NCI-H748 treated with DMSO at 0.1 percent for 48 hours (cell line): ENCODE data around the gene NEK3.
"Not testable (repeated sequence)": the region's sequence is repeated elsewhere in the genome, so short reads cannot be mapped to it uniquely, and the experiment has no call there.

ENCODE experiments used
- DNase-seq: peaks from one replicate; lab custom pipeline; 2025; lab: John Stamatoyannopoulos, UW

The NEK3 gene

DNA sequence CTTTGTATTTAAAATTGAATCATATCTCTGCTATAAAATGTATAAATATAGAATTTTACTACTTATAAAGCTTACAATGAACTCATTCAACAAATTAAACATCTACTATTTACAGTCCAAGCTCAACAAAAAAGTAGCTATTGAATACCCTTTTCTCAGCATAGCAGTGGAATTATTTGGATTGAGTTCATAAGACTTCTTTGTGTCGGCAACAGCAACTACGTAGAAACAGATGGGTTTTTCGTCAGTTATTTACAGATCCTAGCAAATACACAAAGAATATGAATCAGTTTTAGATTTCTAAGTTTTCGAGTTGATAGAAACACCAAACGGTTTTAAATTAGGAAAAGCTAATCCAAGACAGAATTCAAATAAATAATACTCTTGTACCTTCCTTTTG is 10.4 kb upstream of the NEK3 start:
- DNase-seq = no peak

DNA sequence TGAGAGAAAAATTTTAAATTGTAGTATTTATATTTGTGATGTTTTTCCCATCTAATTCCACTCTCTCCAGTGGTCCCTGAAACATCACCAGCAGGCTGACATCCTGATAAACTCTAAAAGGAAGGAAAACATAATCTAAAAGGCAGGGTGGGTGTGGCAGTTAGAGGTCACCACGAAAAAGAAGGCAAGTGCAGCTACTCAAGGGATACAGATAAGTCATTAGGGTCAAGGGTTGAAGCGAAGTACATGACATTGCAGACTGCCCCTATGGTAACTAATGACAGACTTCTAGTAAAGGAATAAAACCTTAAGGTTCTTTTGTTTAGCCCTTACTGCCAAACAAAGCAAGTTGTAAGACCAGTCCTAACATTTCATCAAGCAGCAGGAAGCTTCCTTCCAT is 6.0 kb upstream of the NEK3 start:
- no peak for DNase-seq

DNA sequence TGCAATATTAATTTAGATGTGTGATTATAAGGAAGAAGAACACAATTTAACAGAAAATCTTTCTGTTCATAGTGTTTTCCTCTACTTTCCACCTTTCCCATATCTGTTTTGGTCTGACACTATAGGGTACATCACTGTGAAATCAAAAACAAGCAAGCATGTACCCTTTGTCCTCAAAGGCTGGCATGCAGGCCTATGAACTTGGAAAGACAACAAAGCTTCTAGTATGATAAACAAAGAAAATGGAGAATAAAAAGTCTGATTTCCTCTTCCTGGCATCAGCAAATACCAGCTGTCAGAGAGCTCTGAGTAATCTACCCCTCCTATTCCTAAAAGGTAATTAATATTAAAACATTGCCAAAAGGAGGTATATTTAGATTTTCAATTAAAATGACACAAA is 5.6 kb upstream of the NEK3 start:
- DNase-seq = no peak

DNA sequence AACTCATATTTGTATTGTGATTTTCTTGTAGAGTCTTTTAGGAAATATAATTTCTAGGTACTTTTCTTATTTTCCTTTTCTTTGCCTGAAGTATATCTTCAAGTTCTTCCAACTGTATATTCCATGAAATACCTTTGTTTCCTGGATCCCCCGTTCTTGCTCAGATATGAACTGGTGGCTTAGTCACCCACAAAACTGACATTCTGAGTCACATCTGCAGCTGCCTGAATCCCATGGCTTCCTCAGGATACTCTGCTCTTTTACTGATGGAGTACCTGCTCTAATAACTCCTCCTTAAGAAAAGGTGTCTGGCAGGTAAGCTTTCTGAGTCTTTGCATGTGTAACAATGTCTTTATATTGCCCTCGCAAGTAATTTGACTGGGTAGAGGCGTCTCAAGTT is 4.5 kb upstream of the NEK3 start:
- DNase-seq = not testable (repeated sequence)

DNA sequence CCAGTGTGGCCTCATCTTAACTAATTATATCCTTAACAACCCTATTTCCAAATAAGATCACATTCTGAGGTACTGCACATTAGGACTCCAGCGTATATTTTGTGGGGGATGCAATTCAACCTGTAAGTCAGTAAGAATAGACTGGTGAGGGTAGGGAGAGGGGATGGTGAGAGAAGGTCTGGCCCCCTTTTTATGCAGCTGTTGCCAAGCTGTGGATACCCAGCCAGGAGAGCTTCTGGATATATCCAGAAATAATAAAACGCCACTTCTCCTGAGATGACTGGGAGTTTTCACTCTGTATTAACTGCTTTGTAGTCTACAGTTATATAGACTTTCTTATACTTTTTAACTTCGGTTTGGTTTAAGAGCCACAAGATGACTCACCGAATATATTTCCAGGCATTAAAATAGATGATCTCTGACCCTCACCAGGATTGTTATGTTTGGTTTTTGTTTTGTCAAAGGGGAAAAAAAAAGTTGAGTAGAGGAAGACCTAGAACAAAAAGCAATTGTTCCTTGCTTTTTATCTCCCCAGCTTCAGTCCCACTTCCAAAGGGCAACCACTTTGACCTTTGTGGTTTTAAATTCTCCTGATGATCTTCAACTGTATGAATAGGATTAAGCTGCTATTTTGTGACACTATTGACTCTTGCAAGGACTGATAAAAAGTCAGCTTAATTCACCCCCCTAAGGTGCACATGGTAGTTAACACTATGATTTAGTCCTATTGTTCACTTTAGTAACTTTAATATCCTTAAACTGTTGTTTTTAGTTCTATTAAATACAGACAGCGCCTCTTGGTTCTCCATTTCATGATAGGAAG is 3.1 kb upstream of the NEK3 start:
- no peak for DNase-seq

DNA sequence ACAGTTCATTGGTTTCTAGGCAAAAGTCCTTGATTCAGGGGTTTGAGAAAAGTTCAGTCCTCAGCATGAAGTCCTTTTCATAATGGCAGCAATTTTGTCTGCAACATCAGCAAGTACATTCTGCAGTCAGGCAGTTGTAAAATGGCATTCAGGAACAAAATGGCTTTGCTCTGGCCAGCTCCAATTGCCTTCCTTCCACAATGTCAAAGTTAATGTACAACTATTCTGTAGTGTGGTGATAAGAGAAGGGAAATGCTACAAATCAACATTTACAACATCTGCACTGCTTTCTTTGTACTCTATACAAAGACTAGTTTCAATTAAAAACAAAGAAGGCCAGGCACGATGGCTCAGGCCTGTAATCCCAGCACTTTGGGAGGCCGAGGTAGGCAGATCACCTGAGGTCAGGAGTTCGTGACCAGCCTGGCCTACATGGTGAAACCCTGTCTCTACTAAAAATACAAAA is 1.8 kb upstream of the NEK3 start:
- DNase-seq = no peak

DNA sequence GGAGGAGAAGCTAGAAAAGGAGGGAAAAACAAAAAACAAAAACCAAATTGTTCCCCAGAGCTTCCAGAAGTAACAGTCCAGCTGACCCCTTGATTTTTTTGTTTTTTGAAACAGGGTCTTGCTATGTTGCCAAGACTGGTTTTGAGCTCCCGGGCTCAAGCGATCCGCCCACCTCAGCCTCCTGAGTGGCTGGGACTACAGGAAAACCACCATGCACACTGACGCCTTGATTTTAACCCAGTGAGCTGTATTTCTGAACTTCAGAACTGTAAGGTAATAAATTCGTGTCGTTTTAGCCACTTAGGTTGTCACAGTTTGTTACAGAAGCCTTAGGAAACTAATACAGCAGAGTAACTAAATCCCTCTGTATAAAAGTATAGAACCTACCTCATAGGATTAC is 1.1 kb upstream of the NEK3 start:
- no peak for DNase-seq

DNA sequence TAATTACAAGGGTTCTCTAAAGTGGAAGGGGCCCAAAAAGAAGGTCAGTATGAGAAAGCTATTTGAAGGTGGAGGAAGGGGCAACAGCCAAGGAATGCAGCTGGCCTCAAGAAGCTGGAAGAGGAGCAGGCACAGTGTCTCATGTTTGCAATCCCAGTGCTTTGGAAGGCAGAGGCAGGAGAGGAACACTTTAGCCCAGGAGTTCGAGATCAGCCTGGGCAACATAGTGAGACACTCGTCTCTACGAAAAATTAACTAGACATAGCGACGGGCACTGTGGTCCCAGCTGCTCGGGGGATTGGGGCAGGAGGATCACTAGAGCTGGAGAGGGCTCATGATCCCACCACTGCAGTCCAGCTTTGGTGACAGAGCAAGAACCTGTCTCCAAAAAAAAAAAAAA is 656 bp upstream of the NEK3 start:
- DNase-seq = no peak

DNA sequence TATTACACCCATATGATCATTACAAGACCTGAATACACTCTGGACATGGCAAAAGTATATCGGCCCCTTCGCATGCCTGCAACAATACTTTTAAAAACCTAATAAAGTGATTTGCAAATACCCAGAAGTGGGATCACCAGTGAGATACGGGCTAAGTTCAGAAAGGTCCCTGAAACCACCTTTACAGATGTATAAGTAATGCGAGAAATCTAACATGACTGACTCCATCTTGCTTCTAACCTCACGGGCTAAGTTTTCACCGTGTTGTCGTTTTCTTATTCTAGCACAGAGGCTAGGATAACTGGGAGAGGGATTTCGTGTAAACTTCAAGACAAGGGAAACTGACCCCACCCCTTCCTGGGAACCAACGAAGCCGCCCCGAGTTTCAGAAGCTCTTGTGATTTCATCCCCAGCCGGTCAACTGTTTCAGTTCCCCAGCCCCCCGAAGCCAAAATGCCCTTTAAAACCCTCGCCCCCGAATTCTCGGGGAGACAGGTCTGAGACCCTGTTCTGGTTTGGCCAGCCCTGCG is 703 bp downstream of the NEK3 start:
- DNase-seq = peak; percentile 10

DNA sequence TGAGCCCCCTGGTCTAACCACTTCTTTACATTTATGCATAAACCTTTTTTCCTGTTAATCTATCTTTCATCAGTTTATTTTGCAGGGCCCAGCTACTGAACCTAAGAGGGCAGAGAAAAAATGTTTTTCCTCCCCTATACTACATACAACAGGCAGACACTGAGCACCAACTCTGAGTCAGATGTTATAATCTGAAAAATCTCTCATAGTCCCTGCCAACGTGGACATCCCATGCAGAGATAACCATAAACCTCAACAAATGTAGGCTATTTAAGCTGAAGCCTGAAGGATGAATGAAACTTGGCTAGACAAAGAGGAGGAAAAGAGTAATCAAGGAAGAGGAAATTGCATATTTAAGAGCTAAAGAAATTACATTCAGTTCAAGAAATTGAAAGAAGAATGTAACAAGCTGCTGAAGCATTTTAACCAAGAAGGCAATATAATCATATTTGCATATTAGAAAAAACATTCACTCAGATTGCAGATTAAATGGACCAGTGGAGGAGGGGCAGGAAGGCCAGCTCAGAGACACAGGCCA is 2.6 kb downstream of the NEK3 start:
- no peak for DNase-seq

DNA sequence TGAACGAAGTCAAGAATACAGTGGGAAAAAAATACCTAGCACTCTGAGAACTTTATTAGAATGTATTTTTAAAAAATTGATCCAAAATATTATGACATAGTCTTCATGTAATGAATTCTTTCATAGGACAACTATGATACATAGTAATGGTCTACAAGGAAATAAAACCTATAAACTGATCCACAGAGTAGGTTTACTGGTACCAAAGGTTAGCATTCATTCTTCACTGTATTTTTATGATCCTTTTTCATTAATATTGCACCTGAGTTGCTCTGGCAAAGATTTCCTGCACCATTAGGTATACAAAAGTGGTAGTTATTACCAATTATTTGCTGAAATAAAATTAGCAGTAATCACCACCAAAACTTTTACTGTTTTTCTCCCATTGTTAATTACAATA is 4.2 kb downstream of the NEK3 start:
- no peak for DNase-seq

DNA sequence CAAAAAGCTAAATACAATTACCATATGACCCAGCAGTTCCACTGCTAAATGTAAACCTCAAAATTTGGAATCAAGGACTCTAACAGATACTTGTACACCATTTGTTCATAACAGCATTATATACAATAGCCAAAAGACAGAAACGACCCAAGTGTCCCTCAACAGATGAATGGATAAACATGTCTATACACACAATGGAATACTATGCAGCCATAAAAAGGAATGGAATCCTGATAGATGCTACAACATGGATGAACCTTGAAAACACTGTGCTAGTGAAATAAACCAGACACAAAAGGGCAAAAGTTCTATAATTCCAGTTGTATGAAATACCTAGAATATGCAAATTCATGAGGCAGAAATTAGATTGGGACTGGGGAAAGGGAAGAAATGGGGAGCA is 12.2 kb downstream of the NEK3 start:
- DNase-seq = no peak

DNA sequence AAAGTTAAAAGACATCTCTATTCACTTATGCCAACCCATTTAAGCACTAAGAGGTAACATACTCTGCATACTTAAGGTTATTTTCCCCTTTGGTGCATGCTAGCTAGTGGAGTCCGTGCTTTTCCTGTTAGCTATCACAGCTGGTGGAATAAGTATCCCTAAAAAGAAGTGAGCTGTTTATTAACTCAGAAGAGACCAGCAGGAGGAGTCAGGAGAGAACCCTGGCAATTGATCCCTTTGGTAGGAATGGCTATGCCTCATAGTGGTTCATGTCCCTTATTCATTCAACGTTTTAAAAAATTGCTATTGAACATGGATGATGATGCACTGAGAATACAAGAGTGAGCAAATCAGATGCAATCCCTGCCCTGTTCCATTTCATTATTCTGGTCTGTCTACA is 18.1 kb downstream of the NEK3 start:
- no peak for DNase-seq

DNA sequence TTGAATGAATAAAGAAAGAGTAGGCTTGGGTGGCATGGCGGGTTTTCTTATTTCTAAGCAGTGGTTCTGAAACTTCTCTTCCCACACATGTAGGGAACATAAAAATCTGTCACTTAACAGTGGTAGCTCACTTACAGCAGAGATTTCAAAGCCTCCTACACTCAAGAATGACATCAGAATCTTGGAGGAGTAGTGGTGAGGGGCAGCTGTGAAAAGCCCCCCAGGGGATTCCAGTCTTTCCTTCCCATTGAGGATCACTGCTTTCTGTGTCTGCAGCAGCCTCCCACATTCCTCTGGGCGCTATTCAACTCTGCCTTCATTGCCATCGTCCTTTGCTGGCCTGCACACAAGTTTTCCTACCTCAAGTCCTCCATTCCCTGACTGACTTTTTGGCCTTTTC is 21.9 kb downstream of the NEK3 start:
- DNase-seq = no peak

DNA sequence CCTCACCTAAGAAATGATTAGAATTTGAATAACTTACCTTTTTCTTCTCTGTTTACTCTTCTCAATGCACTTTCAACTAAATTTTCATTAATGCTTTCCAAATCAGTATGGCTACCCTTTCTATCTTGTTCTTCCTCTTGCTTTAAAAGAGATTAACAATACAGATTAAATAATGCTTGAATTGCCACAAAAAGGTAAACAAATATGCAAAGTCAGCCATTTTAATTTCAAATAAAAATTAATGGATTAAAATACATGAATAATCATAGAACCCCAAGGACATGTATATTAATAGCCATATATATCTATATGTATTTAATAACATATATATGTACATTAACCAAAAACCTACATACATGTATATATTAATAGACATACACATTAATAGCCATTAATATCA is 22.6 kb downstream of the NEK3 start:
- DNase-seq = no peak

DNA sequence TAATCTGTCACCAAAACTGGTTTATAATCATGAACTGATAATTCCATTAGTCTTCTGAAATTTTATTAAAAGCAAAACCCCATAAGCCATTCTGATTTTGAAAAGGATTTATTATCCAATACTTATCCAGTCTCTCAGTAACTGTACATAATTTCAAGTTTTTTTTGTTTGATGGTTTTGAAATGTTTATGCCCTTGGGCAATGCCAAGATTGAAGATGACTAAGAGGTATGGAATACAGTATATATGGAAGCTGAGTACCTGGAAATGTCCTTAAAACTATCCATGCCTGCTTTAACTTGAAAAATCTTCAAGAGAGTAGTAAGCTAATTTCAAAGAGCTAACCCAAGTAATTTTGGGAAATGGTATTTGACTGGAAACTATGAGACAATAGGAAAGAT is 28.8 kb downstream of the NEK3 start:
- DNase-seq = no peak

DNA sequence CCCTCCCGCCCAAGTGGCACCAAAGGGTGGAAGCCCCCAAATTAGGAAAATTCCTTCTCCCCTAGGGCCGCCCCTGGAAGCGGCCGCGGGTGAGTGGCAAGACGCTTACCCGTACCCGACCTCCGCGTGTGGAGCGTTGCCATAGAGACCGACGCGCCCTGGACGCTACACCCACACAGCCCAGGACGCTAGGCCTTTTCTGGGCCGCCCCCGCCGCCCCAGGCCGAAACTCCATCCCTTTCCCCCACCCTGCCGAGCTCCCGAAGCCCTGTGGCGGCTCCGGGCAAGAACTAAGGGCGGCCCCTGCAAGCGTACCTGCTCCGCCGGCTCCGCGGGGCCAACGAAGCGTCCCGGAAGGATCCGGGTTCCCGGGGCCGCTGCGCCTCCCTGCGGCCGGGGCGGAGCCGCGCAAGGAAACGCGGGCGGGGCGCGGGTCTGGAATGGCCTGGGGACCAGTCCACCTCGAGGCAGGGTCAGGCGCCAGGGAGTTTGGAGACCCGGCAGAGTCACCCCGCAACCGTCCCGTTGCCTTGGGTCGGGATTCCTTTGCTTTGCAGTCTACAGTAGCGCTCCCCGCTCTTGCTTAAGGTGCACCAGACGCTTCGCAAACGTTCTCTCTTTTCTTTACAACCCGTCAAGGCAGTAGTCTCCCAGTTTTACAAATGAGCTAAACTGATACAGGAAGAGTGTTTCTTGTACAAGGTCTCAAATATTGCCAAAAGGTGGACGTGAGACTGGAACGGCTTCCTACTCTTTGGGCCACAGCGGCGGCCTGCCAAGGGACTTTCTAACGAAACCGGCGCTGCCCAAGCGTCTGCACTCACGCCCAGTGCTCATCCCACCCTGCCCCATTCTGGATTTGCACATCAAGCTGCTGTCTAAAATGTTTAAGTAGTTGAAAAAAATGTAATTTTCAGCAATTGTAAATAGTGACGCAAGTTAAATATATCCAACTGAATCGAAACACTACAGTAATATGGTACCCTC is 30.4 kb downstream of the NEK3 start, which contains the start of gene NEK5:
Gene NEK5 (minus strand): TSS at position 360 of the 987 bp plus-strand sequence. CDS start 1,591 bp downstream, outside the sequence.
- DNase-seq = peak; percentile 27

DNA sequence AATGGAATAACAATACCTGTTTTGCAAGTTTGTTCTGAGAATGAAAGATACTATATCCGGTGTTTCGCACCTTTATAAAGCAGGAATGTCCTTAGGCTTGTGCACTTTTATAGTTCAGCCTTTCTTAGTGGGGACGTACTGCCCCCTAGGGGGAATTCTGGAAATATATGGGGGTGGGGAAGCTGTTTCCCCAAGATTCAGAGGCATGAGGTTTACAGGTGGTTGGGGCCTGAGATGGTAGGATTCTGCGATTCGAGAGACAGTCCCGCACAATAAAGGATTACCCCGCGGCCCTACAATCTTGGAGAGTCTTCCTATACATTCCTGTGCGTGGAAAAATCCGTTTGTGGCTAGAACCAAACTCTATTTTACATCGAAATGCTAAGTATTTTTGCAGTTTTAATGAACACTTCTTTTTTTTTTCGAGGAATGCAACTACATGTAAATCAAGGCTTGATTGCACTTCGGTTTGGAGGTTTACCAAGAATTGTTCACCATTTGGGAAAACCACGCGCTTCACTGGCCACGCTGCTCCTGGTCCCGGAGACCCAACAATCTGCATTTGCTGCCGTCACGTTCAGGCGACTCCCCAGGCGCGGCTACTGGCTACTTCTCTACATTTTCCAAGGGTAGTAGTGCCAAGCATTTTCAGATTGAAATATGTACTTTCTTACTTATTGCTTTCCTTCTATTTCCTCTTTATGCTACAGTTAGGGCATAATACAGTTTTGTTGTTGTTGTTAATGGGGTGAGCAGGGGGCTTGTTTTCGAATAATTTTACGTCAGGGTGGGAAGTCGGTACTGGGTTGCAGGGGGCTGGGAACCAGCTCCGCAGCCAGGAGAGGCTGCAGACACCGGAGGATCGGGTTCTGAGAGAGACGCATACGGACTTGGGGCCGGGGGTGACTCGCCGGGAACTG is 31.4 kb downstream of the NEK3 start:
- peak; percentile 68 for DNase-seq

DNA sequence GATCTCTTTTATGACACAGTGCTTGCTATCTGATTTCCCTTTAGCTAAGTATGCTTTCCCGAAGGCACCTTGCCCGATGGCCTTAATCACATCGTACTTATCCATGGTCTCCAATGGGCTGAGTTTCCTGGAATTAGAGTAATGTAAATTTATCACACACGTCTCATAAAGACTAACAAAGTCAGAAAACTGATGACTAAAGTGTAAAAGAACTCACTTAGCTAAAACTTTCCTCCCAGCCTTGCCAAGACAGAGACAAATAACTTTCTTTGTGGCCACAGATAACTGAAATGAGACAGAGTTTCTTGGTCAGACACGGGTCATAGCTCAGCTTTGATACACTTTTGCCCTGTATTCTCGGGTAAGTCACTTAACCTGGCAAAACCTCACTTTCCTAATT is 32.0 kb downstream of the NEK3 start:
- no peak for DNase-seq

DNA sequence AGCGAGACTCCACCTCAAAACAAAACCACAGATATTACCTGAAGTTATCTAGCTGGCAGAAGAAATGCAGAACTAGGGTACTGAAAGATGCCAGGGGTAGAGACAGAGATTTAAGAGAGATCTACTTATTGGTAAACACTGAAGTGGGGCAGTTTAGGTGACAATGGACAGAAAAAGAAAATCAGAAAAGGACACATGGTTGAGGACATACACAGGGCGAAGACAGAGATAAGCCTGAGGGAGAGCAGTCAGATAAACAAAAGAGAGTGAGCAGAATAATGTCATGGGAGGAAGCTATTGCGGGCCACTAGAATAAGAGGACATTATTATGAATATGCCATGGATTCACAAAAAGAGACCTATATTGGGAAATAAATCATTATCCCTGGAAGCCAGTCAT is 33.9 kb downstream of the NEK3 start:
- no peak for DNase-seq

DNA sequence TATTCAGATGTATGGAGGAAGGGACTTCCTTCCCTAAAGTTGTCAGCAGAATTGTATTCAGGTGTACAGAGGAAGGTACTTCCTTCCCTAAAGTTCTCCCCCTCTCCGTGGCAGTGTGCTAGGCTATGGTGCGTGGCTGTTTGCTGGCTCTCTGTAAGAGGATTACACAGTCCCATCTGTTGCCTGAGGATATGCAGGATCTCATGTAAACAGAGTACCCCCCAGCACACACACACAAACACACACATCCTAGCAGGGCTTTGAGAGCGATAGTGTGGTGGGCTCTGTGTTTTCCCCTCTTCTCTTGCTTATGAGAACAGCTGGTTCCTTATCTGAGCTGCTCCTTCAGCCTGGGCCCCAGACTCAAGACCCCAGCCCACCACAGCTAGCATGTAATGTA is 40.8 kb downstream of the NEK3 start:
- DNase-seq = no peak
